CD4-positive, alpha-beta T cell treated with Interleukin-6 at 100 ng/mL for 8 hours (primary cell): Measurements from ENCODE around the gene H6PD.

Experiments used
- DNase-seq: peaks from one replicate; pipeline ENCODE4 v3.0.0-alpha.2; 2020; ENCODE audit warnings: mixed read lengths, low spot score

Gene H6PD

DNA sequence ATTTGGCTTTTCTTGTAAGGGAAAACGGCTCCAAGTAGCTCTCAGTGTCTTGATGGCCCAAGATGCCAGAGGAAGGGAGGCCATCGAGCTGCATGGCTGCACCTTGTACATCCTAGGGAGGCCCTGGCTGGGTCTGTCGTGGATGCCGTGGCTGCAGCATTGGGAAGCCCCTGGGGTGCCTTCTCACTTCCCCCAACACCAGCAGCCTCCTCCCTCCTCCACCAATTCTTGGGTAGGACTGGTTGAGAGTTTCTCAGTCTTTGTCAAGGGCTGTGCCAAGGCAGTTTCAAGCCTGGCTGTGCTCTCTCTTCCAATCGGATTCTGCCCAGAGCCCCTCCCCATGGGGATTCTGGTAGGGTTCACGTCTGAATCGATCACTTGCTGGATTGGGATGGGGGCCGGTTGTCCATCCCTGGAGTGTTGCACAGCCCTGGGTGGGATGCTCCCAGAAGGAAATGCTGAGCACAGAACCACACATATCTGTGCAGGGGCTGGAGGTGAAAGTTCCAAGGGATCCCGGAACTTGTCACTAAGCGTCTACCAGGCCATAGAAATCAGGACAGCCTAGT is 44.1 kb downstream of the H6PD start:
- DNase-seq = no peak

DNA sequence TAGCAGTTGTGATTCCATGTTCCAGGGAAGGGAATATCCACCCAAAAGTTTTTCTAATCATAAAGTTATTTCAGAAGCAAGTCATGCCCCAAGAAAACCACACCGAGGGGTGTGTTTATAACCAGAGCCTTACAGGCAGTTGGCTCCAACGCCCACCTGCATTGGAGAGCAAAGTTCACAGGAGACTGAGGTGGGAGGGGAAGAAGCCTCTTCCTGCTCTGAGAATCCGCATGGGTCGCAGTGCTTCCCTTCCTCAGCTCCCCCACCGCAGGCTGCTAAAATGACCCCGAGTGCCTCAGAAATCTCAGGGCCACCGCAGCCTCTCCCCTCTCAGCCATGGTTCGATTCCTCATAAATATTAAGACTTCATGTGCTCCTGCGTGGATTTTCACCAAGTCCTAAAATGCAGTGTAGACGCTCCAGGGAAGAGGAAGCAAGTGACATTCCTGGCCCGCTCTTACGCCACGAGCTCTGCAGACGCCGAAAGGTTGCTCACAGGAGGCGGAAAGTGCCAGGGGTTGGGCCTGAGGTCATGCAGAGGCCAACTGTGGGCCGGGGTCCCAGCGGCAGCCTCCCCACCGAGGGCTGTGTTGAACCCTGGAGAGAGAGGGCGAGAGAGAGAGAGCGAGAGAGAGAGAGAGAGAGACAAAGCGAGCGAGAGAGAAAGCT is 44.7 kb downstream of the H6PD start:
- DNase-seq = no peak

DNA sequence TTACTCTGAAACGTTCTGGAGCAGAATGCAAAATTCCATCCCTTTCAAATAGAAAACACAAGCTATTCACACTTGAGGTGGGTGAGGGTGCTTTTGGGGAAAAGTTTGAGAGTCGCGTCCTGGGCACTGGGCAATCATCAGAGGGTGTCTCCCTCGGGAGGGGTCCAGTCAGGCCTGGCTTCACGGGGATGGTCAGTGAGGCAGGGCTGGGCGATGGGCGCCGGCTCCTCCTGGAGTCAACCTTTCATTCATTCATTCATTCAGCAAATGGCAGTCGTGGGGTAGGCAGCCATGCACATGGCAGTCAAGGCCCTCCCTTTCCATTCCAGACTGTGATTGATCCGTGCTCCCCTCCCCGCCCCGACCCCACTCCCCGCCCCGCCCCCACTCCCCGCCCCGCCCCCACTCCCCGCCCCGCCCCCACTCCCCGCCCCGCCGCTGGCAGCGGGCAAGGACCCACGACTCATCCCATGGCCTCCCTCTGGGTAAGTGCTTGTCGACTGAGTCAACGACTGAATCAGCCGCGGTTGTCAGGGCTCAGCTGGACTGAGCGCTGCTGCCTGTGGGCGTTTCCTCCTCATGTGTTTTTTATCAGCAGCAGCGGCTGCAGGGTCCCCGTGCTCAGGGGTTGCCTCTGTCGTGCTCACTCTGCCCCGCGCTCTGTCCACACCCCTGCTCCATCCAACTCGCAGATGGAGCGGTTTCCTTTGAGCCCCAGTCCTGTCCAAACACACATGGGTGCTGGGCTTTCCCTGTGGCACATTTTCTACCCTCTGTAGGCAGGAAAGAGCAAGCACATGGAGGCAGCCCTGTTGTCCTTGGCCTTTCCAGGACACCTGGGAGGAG is 45.7 kb downstream of the H6PD start:
- no peak for DNase-seq

DNA sequence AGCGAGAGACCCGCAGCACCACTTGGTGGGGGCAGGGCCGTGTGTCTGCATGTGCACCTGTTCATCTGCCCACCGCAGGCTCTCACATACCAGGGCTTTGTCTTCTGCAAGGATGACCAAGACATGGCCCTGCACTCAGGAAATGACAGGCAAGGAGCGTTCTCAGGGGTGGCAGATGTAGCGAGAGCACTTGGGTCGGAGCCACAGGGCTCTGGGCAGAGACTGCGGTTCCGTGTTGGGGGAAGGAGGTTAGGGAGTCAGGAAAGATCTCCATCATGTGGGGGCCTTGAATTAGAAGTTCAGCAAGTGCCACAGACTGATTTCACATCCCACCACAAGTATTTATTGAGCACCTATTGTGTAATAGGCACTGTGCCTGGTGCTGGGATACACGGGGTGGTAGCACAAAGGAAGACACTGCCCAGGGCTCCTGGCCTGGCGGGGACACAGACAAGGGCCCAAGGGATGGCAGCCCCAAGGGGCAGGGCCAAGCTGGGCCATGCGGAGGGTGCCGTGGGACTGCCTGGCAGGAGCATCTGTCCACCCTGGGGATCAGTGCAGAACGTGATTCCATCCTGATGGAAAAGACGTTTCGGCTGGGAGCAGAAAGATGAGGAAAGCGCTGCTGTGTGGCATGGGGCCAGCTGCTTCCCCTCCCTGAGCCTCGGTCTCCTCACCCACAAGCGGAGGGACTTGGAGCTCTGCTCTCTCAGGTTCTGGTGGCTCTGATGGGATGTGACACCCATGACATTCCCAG is 46.7 kb downstream of the H6PD start:
- no peak for DNase-seq

DNA sequence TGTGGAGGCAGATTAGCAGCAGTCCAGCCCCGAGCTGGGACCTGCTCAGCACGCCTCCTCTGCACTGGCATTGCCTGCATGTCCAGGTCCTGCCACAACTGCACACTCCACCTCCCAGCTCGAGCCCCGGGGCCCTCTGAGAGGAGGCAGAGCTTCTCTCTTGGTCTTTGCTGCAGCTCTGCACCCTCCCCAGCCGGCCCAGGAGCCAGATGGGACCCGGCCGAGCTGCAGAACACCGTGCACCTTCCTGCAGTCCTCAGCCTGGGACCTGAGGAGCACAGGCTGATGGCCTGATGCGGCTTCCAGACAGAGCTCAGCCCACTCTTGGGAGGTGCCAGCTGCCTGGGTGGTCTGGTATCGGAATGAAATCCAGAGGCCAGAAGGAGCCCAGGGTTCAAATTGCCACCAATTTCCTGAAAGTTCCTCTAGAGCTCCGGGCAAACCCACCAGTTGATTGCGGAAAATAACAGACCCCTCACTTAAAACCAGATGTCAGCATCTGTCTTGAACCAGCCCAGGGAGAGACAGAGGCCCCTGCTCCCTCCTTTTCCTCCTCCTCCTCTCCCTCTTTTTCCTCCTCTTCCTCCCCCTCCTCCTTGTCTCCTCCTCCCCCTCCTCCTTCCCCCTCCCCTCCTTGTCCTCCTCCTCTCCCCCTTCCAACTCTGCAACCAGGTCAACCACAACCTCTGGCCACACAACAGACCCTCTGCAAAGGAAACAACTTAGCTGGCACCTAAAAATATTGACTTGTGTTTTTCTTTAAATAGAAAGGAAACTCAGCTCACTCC is 47.5 kb downstream of the H6PD start:
- DNase-seq = no peak

DNA sequence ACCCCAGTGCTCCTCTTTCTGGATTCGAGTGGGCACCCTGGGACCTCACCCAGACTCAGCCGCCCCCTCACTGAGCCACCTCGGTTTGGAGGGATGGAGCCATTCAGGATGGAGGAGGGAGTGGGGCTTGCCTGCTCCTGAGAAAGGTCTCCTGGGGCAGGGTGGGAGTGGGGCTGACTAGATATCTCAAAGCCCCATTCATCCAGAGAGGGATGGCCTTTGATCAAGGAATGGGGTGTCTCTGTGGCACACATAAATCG is 48.1 kb downstream of the H6PD start:
- no peak for DNase-seq

DNA sequence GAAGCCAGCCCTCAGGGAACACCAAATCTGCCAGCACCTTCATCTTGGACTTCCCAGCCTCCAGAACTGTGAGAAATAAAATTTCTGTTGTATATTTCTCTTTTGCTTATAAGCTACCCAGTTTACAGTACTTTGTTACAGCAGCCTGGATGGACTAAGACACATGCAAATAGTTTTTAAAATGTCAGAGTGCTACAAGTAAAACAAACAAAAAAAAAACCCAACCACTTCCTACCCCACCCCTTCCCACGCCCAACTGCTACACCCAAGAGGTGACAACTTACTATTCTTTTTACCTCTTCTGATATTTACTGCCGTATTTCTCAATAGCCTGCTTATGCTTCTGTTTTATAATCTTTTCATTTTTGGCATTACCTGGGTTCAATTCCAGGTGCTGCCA is 49.5 kb downstream of the H6PD start:
- no peak for DNase-seq

DNA sequence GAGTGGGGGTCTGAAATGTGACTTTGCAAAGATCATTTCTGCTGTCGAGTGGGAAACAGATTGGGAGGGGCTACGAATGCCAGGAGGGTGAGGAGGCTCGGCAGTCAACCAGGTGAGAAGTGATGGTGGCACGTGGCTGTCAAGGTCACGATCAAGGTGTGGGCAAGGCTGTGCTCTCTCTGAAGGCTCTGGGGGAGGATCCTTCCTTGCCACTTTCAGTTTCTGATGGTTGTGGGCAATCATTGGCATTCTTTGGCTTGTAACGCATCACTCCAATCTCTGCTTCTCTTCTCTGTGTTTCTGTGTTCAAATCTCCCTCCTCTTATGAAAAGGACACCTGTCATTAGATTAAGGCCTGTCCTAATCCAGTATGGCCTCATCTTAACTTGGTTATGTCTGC is 52.0 kb downstream of the H6PD start:
- DNase-seq = no peak

DNA sequence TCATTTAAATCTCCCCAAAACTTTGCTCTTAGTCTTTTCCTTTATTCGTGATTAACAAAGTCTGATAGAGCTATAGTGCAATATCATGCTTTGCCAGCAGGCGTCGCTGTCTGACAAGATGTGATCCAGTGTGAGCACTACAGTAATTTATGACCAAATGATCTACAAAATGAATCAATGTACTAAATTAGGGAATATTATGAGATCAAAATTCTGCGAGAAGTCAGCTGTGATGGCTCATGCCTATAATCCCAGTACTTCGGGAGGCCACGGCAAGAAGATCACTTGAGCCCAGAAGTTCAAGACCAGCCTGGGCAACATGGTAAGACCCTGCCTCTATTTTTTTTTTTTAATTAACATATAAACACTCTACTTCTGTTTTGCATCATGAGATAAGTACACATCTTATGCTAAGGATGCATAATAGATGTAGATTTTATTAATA is 54.5 kb downstream of the H6PD start:
- DNase-seq = peak; percentile 78

DNA sequence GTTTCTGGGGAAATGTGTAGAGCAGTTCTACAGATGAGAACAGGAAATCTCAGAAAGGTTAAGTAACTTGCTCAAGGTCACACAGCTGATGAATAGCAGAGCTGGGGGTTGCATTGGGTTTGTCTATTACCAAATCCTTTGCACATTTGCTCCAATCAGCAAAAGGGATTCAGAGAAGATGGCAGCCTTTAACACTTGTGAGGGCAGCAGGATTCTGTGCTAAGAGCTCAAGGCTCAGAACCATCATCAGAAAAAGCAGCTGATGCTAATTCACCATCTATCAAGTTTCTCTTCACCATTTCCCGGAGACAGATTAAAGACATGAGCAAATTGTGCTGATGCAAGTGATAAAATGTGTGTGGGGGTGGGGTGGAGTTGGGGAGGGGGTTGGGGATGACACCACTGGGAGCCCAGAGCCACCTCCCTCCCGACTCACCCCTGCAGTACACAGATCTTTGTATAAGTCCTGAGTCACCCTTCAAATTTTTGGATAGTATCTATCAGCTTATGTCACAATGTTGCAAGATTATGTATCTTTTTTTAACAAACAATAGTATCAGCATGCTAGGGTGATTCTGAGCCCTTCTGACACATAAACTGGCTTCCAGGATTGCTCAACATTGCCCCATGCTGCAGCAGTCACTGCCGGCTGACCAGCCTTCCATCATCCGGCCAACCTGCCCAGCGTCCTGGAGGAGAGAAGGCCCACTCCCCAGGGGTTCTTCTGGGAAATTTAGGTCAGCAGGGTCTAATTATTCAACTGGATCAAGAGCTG is 55.3 kb downstream of the H6PD start:
- no peak for DNase-seq

DNA sequence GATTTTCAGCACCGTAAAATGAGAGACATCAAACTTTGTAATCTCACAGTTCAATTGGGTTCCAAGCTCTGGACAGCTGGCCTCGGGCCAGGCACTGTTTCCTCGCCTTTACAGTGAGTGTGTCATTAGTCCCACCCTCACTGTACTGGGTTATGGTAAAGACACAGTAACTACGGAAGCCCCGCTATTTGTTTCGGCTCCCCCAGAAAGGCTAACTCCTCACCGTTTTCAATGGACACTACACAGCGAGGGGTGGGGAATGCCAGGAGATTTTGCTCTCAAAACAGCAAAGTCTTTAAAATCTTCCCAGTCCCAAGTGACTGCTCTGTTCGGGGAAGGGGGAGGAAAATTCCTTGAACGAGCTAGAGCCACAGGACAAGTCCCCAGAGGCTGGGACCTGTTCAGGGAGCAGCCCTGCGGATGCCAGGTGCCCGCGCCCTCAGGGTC is 57.4 kb downstream of the H6PD start:
- no peak for DNase-seq

DNA sequence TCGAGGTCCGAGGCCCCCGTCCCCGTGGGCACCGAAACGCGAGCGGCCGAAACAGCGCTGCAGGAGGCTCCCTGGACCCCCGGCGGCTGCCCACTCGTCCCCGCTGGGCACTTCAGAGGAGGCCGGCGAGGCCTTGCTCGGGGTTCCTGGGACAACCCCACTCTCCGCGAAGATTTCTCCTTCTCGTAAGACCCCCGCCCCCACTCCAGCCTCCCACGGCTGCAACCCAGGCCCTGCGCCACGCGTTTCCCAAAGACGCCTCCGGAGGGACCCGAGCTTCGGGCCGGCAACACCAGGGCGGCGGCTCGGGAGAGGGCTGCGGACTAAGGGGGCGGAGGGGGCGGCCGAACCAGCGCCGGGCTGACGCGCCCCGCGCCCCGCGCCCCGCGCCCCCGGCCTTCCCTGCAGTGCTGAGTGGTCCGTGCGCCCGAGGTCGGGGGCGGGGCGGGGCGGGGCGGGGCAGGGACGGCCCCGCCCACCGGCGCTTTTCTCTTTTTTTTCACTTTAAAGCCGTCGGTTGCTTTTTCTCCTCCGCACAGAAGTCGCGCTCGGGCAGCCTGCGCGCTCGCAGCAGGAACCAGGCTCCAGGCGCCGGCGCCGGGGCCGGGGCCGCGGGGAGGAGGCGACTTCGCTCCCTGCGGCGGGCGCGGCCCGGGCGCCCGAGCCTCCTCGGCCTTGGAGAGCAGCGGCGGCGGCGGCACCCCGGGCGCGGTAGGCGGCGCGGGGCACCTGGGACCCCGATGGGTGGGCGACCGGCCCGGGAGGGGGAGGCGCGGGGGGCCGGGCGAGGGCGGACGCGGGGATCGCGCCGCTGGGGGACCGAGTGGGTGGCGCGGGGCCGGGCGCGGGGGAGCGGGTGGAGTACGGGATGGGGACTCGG is 58.0 kb downstream of the H6PD start, which contains the start of gene SPSB1:
SPSB1 (plus strand) TSS at position 534 of the 880 bp plus-strand sequence. CDS start 62,998 bp downstream, outside the sequence.
- peak; percentile 74 for DNase-seq

DNA sequence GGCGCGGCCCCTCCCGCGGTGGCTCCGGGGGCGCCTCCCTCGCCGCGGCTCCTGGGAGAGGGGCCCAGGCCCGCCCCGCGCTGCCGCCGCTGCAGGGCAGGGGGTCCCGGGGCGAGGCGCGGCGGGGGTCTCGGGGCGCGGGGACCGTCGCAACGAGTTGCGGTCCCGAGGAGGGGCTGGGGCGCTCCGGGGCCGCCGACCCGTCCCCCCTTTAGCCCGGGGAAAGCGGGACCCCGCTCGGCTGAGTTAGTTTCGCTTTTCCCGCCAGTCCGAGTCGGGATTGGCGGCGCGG is 58.6 kb downstream of the H6PD start:
- DNase-seq = no peak

DNA sequence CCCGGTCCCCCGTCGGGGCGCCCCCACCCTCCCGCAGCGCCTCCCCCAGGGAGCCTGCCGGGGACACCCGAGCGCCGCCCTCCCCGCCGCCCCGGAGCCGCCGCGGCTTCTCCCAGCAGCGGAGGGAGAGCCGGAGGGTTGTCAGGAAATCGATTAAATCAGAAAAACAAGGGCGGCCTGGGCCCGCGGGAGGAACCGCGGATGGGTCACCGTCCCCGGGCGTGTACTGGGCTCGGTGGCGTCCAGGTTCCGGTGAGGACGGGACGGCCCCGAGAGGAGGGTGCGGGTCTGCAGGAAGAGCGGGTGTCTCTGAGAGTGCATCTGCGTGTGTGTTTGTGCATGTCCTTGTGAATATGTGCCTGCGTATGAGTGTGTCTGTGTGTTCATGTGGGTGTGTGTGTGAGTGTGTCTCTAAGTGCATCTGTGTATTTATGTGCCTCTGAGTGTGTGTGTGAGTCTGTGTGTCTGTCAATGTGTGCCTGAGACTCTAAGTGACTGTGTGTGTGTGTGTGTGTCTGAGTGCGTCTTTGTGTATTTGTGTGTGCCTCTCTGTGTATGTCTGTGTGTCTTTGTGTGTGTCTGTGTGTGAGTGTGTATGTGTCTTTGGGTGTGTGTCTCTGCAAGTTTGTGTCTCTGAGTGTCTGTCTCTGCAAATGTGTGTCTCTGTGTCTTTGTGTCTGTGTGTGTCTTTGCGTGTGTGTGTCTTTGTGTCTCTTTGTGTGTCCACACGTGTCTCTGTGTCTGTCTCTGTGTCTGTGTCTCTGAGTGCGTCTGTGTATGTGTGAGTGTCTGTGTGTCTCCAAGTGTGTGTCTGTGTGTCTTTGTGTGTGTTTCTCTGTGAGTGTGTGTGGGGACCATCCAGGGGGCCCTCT is 59.2 kb downstream of the H6PD start:
- DNase-seq = peak; percentile 35

DNA sequence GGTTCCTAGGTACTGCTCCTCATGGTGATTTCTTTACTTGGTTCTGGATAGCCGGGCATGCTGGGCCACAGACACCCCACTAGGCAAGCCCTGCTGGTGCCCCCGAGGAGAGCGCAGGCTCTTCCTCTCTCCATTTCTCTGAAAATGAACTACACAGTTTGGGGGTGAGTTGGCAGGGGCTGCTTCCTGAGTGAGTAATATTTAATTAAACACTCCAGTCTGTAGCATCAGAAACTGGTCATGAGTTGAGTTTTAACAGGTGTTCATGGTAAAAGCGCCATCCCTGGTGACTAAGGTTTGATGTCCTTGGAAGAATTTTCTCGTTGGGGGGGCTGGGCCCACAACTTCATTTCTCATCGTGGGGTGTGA is 59.8 kb downstream of the H6PD start:
- DNase-seq = no peak

DNA sequence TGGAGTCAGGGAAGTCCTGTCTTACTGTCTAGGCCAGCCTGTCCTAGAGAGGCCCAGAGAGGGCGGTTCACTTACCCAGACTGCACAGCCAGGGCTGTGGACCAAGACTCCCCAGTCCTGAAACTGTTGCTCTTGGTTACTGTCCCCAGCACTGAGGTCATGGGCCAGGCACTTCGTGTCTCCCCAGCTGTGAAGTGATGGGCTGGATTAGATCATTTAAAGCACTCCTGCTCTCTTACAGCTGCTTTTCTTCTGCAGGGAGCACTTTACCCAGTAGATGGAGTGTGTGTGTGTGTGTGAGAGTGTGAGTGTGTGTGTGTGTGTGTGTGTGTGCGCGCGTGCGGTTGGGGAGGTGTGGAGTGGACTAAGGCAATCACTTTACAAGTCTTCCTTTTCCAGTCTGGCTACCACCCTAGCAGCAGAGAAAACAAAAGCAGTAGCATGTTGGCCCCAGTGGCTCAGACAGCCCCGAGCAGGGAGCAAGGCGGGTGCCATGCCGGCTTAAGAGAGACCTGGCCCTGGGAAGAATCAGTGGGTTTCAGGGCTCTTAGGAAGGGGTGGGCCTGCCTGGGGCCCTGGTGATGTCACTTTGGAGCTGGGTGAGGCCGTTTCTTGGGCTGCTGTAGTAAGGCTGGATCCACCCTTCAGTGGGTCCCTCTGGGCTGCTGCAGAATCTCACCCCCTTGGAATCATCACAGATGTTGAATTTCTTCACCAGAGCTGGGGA is 60.5 kb downstream of the H6PD start:
- DNase-seq = peak; percentile 22

DNA sequence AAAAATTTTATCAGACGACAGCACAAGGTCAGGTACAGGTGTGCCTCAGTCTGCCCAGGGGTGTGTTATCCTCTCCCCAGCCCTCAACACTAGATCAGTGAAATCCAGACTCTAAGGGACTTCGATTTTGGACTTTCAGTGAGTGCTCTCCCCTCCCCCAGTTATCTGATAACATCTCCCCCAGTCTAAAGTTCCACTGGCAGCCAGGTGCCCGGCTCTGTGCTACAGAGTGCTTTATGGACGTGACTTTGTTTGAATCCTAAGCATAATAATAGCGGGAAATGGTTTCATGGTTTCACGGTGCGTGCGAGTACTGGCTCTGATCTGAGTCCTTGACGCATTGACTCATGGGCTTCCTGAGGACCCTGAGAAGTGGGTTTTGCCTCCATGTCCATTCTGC is 61.3 kb downstream of the H6PD start:
- no peak for DNase-seq

DNA sequence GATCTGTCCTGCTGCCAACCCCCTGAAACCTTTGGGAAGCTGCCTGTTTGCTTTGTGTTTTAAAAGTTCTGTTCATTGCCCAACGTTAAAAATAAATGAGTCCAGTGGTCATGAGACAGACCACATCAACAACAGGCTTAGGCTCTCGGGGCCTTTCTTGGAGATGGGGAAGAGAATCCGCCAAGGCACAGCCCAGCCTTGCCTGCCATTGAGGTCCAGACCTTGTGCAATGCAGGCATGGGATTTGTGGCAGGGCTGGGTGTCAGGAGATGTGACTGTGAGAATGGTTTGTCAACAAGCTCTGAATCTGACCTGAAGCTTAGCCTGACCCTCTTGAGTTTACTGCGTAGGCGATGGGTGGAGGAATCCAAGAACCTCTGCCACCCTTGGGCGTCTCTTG is 62.3 kb downstream of the H6PD start:
- no peak for DNase-seq

DNA sequence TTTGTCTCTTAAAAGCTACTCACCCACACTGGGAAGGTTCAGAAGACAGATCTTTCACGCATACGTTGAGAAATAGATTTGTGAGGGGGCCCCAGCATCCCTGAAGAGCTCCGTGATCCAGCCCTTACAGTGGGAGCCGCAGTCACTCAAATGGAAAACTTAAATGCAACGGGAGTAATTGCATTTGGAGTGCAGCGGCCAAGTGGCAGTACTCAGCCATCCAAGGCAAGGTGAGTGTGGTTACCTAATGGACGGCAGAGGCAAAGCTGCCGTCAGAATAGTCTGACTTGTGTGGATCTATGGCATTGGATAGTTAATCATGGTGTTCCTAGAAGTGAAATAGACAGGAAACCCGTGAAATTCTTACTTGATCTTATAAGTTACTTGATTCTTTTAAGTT is 63.3 kb downstream of the H6PD start:
- no peak for DNase-seq
